ENCODE results near the gene CFAP74.

DNA sequence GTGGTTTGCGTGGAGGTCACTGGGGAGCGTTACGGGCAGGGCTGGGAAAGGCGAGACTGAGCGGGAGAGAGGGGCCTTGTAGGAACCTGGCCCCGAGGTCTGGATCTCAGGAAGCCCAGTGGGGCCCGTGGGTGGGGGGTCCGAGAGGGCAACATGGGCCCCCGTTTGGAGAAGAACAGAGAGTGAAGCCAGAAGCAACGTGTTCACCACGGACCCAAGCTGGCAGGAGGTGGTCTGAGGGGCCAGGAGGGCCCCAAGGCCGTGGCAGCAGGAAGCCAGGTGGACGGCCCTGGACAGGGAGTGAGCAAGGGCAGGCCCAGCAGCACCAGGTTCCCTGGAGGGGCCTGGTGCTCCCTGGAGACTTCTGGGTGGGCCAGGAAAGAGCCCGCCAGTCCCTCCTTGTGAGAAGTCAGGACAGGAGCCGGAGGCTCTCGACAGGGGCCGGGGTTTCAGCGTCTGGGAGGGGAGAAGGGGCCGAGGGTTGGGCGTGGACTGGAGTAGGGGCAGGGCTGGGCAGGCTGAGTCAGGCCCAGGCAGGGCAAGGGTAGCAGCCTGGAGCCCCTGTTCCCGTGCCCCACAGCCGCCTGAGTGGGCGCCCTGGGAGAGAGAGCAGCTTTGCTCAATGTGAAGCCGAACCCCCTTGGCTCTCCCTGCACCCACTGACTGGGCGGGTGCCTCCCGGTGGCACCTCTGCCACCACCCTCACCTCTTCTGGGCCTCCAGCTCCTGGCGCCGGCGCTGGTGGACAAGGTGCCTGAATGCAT lies 33.5 kb downstream of the CFAP74 start:
- TF ChIP-seq, protein P1, sequence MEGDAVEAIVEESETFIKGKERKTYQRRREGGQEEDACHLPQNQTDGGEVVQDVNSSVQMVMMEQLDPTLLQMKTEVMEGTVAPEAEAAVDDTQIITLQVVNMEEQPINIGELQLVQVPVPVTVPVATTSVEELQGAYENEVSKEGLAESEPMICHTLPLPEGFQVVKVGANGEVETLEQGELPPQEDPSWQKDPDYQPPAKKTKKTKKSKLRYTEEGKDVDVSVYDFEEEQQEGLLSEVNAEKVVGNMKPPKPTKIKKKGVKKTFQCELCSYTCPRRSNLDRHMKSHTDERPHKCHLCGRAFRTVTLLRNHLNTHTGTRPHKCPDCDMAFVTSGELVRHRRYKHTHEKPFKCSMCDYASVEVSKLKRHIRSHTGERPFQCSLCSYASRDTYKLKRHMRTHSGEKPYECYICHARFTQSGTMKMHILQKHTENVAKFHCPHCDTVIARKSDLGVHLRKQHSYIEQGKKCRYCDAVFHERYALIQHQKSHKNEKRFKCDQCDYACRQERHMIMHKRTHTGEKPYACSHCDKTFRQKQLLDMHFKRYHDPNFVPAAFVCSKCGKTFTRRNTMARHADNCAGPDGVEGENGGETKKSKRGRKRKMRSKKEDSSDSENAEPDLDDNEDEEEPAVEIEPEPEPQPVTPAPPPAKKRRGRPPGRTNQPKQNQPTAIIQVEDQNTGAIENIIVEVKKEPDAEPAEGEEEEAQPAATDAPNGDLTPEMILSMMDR (IDR thresholded peaks at IDR 0.05; ENCODE audit: borderline replicate concordance, extremely low read depth, low read length, poor library complexity, severe bottlenecking) = no peak
- no peak for TF ChIP-seq EZH2 (IDR thresholded peaks at IDR 0.05; ENCODE audit: borderline replicate concordance, low read depth, low read length, severe bottlenecking)

All from DND-41 (cell line).